Urothelium cell line (cell line): ENCODE measurements around the gene ATP11A.

Source experiments
- DNase-seq: peaks from one replicate; pipeline ENCODE4 v3.0.0; 2011; ENCODE audit warnings: low spot score, mixed read lengths
- FAIRE-seq: peaks from 2 replicates; lab custom pipeline; 2011; peaks lifted over from hg19 to GRCh38; lab: Jason Lieb, UNC

The ATP11A gene

GRCh38 chr13:112897603-112897955 is 207.7 kb downstream of the ATP11A start:
- FAIRE-seq = no peak
- DNase-seq = no peak

GRCh38 chr13:112897956-112898620 is 208.2 kb downstream of the ATP11A start:
- DNase-seq (no peak), FAIRE-seq (no peak)

DNA sequence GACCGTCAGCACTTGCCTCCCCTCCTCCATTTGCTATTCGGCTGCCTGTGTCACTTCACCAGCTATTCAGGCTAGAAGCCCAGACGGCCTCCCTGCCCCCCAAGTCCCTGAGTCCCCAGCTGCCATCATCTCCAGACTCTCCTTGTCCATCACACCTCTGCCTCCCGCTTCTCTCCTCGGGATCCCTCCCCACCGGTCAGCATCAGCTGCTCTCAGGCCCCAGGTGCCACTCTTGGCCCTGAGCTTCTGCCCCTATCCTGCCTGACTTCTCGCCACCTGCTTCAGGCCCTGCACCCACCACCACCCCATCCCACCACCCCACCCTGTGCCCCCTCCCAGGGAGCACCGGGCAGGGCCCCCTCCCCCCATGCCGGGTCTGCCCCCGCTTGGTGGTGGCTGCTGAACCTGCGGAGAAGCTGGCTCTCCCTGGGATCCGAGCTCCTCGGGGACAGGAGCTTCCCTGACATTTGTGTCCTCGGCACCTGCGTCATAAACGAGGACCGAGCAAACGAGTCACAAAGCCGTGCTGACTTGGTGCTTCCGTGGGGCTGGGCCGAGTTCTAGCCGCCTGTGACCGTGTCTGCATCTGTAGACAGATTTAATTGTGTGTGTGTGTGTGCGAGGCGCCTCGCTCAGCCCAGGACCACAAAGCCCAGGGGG is 208.9 kb downstream of the ATP11A start:
- DNase-seq (no peak), FAIRE-seq (no peak)

DNA sequence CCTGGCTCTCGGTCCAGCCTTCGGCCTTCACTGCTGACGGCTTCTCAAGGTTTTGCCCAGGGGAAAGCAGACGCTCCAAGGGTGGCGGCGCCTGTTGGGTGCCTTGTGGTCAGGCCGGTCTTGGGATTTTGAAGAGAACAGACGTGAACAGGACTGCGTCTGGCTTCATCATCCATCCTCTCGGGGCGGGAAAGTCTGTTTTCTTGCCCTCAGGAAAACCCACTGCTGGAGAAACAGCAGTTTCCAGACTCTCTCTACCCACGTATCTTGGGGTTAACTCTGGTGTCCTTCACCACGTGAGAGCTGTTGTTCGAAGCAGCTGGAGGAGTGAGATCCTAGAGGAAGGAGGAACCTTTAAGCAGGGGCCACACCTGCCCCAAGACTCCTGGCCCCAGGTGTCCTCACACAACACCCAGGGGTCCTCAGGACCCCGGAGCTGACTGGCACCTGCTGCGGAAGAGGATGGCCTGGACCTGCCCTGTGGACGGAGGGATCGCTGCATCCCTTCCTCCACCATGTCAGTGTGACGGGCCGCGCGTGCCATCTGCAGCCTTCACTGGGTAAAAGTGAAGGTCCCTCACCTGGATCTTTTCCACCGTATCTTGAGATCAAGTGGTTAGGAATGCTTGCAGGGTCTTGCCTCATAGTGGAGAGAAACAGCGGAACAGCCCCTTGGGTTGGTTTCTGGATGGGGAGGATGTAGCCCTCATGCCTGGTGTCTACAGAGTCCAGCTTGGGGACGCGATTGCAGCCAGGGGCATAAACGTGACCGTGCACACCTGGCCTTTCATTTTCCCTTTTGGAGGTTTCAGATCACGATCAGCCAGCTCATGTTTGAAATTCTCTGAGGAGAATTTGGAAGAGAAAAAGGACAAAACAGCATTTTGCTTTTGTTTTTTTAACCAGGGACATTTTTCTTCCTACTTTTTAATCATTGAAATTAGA is 209.7 kb downstream of the ATP11A start:
- FAIRE-seq = peak; percentile 27
- DNase-seq = no peak

DNA sequence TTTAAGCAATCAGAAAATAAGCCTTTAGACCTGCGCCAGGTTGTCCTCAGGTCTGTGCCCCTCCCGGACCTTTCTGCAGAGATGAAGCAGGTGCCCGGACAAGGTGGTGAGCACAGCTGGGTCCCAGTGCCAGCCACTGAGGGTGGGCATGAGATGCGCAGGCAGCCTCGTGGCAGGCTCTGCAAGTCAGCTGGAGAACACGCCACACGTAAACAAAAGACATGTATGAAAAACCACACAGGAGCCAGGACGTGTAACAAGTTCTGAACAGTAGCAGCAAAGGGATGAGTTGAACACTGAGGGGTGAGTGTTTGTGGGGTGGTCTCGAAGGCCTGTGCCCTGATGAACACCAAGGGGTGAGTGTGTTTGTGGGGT is 210.4 kb downstream of the ATP11A start:
- no peak for FAIRE-seq

GRCh38 chr13:112900691-112901091 is 210.9 kb downstream of the ATP11A start:
- no peak for FAIRE-seq
- DNase-seq = no peak

More for the DNA sequence above, 210.4 kb downstream of the ATP11A start:
- DNase-seq = no peak

DNA sequence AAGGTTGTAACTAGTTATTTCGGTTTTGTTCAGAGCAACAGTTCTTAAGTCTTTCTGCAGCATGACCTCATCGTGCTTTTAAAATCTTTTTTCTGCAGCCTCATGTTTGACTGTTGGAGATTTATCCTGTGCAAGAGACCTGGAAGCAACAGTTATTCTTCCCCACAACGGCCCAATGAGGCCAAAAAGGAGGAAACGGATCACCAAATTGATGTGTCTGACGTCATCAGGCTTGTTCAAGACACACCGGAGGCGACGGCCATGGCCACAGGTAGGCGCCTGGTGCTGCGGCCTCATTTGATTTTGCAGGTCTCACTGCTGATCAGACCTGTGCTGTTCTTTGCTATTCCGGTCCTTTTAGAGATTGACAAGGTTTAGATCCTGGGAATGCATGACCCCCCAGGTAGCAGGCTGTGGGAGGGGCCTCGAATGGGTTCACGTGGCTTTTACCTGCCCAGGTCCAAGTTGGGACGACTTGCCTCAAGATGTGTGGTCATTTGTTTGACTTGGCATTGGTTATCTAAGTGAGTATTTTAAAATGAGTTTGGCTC is 212.3 kb downstream of the ATP11A start:
- no peak for DNase-seq
- no peak for FAIRE-seq

DNA sequence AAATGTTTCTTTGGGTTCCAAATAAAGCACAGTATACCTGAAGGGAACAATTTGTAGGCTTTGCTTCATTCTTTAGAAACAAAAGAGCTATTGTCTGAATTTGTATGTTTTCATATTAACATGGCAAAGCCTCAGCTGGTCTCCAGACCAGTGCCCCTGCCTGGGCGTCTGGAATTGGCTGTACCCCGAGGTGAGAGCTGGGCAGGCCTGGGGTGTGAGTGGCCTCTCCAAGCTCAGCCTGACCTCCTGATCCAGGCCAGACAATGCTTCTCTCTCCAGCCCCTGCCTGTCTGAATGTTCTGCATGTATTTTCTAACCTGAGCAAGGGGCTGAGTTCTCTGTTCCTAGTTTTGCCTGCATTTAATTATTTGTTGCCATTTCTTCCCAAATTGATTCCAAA is 212.8 kb downstream of the ATP11A start:
- no peak for FAIRE-seq
- no peak for DNase-seq

GRCh38 chr13:112903071-112903577 is 213.3 kb downstream of the ATP11A start:
- FAIRE-seq = no peak
- DNase-seq = no peak

DNA sequence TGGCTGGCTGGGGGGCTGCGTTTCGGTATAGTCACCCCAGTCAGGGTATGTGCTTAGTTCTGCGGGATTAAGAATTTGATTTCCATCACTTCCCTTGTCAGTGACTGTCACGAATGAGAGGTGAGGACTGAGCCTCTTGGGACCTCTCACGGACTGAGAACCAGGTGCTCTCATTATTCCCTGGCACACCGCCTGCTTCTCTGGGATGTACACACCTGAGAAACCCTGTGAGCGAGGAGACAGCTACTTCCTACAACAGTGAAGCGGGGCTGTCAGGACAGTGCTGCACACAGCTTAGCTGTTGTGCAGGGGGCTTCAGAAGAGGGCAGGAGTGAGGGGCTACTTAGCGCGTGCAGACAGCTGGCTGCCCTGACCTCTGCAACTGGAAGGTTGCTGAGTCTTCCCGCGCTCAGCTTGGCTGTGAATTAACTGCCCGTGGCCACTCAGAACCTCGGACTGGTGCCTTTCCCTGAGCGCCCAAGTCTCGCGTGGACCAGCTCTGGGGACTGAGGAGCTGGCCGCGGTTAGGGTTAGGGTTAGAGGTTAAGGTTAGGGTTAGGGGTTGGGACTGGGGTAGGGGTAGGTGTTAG is 213.9 kb downstream of the ATP11A start:
- FAIRE-seq (no peak), DNase-seq (no peak)

DNA sequence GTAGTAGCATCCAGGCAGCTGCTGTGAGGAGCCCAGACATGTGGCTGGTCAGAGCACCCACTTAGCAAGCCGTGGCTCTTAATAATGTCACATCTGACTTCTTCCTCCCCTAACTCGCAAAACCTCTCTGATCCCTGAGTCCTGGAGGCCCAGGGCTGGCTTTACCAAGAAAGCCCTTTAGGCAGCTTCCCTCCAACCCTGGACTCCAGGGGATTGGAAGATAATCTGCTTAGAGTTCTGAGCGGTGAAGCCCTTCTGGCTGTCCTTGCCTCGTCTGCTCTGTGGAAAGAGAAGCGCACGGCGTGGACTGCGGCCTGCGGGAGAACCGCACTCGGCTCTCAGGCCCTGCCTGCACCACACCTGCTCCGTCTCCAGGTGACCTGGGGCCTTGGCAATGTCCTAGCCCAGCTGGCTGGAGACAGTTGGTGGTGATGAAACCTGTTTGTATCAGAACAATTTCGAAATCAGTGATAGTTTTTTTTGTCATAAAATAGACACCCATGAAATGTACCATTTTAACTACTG is 214.7 kb downstream of the ATP11A start:
- DNase-seq (no peak), FAIRE-seq (no peak)

- FAIRE-seq (peak; percentile 65), DNase-seq (no peak)
Observed at GRCh38 chr13:112905086-112905485, 215.2 kb downstream of the ATP11A start.

GRCh38 chr13:112905619-112905989 is 215.8 kb downstream of the ATP11A start:
- no peak for DNase-seq
- FAIRE-seq = no peak

- no peak for DNase-seq
- FAIRE-seq = peak; percentile 70
Observed at GRCh38 chr13:112905990-112906641, 216.3 kb downstream of the ATP11A start.

- FAIRE-seq (no peak), DNase-seq (no peak)
Observed at GRCh38 chr13:112907286-112907685, 217.4 kb downstream of the ATP11A start.

DNA sequence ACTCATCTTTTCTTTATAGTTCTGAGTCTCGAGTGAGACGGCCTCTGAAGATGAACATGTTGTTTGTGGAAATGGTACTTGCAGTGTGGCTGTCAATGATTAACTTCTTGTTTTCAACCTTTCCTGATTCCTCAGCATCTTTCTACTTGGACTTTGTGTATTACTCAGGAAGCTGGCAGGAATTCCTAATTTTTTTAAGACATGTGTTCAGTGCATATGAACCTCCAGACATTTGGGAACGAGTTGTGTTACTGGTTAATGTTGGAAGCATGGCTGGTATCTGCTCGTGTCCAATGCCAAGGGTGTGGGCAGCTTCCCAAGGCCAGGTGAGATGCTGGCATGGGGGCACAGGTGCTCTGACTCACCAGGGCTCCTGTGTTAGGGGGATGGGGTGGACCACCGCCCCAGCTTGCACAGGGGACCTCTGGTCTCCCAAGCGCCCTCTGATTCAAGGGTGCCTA is 218.1 kb downstream of the ATP11A start:
- FAIRE-seq = no peak
- no peak for DNase-seq

DNA sequence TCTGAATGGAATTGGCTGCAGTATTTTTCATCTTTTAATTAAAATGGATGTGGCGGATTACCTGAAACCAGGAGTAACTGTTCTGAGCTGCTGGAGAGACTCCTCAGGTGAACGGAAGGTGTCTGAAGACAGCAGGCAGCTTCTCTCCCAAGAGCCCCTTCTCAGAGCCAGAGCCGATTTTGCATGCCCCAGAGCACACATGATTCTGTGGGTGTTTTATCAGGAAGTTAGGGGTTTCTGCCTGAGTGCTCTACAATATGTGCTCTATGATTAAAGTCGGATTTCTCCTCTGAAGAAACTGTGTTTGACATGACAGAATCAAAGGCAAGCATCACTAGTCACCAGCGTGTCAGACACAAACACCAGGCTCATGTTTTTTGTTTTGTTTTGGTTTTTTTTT is 218.5 kb downstream of the ATP11A start:
- DNase-seq = no peak
- FAIRE-seq = peak; percentile 9

GRCh38 chr13:112910016-112910415 is 220.2 kb downstream of the ATP11A start:
- FAIRE-seq (no peak), DNase-seq (no peak)

DNA sequence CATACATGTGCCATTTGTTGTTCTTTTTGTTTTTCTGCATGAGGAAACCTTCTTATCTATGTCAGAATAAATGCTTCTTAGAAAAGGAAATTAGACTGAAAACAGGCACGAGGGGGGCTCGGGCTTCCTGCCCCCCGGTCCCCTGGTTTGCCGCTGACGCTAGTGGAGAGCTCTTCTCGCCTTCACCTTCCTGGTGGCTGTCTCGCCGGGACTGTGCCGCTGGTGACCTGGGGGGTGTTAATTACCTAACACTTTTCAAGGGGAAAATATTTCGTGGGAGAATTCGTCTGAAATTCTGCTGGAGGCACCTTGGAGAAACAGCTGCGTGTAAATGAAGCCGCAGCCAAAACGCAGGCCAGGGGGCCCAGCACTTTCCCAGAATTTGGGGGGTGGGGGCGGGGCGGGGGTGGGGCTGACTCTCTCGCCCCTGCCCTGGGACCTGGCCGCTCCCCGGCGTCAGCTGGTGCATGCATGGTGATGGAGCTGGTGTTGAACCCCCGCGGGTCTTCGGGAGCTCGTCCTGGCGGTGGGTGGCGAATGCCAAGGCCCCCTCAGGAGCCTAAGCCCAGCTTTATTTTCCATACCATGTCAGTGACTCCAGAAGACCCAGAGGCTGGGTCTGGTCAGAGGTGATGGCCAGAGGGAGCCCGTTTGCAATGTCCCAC is 220.9 kb downstream of the ATP11A start:
- no peak for DNase-seq
- no peak for FAIRE-seq
